GM18499 (cell line): ENCODE measurements around the gene JKAMP.

Experiments used
- ATAC-seq: cut with Tn5 transposase; IDR thresholded peaks from one replicate; pipeline ENCODE4 v1.9.1; 2021; ENCODE audit warnings: moderate number of reproducible peaks; ENCODE audit not compliant: insufficient read depth, unreplicated experiment

Gene JKAMP

GRCh38 chr14:59480166-59480565, 4.2 kb upstream of the JKAMP start:
- ATAC-seq: no peak

- ATAC-seq: no peak
These were observed 2.9 kb upstream of the JKAMP start for GRCh38 chr14:59481407-59481806.

GRCh38 chr14:59481871-59482540, 2.3 kb upstream of the JKAMP start:
- ATAC-seq: no peak

- no peak for ATAC-seq
These were observed 1.6 kb upstream of the JKAMP start for GRCh38 chr14:59482541-59483331.

GRCh38 chr14:59483363-59483762, 954 bp upstream of the JKAMP start:
- ATAC-seq: no peak

GRCh38 chr14:59484639-59485175, 390 bp downstream of the JKAMP start:
- ATAC-seq: peak; percentile 28

GRCh38 chr14:59490756-59491155, 6.4 kb downstream of the JKAMP start:
- no peak for ATAC-seq

- no peak for ATAC-seq
These were observed 8.1 kb downstream of the JKAMP start for GRCh38 chr14:59492384-59492783.

GRCh38 chr14:59500732-59501131, 16.4 kb downstream of the JKAMP start:
- no peak for ATAC-seq

GRCh38 chr14:59503256-59503655, 18.9 kb downstream of the JKAMP start:
- no peak for ATAC-seq

GRCh38 chr14:59507063-59507751, 22.9 kb downstream of the JKAMP start:
- ATAC-seq: no peak

- no peak for ATAC-seq
These were observed 23.4 kb downstream of the JKAMP start for GRCh38 chr14:59507752-59508103.

GRCh38 chr14:59509101-59509500, 24.8 kb downstream of the JKAMP start:
- ATAC-seq: no peak

- ATAC-seq: no peak
These were observed 25.7 kb downstream of the JKAMP start for GRCh38 chr14:59510001-59510400.

- no peak for ATAC-seq
These were observed 26.6 kb downstream of the JKAMP start for GRCh38 chr14:59510966-59511365.

GRCh38 chr14:59511916-59512575, 27.7 kb downstream of the JKAMP start:
- no peak for ATAC-seq

GRCh38 chr14:59520224-59520623, 35.9 kb downstream of the JKAMP start:
- no peak for ATAC-seq

- no peak for ATAC-seq
These were observed 44.9 kb downstream of the JKAMP start for GRCh38 chr14:59529189-59529588.

- no peak for ATAC-seq
These were observed 46.0 kb downstream of the JKAMP start for GRCh38 chr14:59530349-59530748.

GRCh38 chr14:59532419-59532818, 48.1 kb downstream of the JKAMP start:
- no peak for ATAC-seq
